ENCODE measurements around the gene NCOR1. TPM values are rescaled to one million over a fixed set of nuclear protein-coding genes. Genes with fewer than 3 reads are reported as not detected.
"Not testable (repeated sequence)": the region's sequence is repeated elsewhere in the genome, so short reads cannot be mapped to it uniquely, and the experiment has no call there.

The NCOR1 gene
- total and polyA plus RNA-seq, 12 donors: 27.0 to 103 (median 74.8) TPM

GRCh38 chr17:16222406-16222805, 7.1 kb upstream of the NCOR1 start:
- TF ChIP-seq CTCF (IDR thresholded peaks at IDR 0.05): no peak
- H3K36me3 ChIP-seq: peaks cover 0 to 26% (median 0%) of the 10 kb centered on the region in 9 donors
- no peaks in the 10 kb centered on the region for H3K9me3 ChIP-seq
- DNase-seq (no peak), ATAC-seq (no peak)
- no peak overlapping the region for H3K27ac ChIP-seq
- intact Hi-C loops (cut with DNase I): no loop called here
- H3K27me3 ChIP-seq: no peaks in the 10 kb centered on the region
- no peak overlapping the region for H3K4me3 ChIP-seq
- H3K4me1 ChIP-seq: peaks cover 0 to 16% (median 13%) of the 10 kb centered on the region in 9 donors
- 91 to 97% methylated on average over 3 of the region's 3 CpGs for WGBS, 2 donors

- no peaks in the 10 kb centered on the region for H3K9me3 ChIP-seq
- no peak for TF ChIP-seq CTCF (IDR thresholded peaks at IDR 0.05)
- H3K4me1 ChIP-seq: peaks cover 3 to 55% (median 45%) of the 10 kb centered on the region in 9 donors
- H3K36me3 ChIP-seq: peaks cover 0 to 9% (median 0%) of the 10 kb centered on the region in 9 donors
- peak within 1 kb of the TSS; percentile 79 to 100 (median 92) for H3K4me3 ChIP-seq
- intact Hi-C loops (cut with DNase I): loop anchor here in 4 of 10 donors (5.0 to 10.0 kb wide), 2 partner anchors 58 to 70 kb away; no protein-coding TSS in a partner anchor
- ATAC-seq (peak; percentile 65 to 87 (median 76)), DNase-seq (peak; percentile 83 to 93)
- peak within 1 kb of the TSS; percentile 85 to 100 (median 98) for H3K27ac ChIP-seq
- 0 to 1% methylated on average over 29 of the region's 29 CpGs for WGBS, 2 donors
- H3K27me3 ChIP-seq: no peaks in the 10 kb centered on the region
These were observed 1.8 kb upstream of the NCOR1 start, which contains the start of gene PIGL for GRCh38 chr17:16217002-16217635. Gene PIGL (plus strand): TSS chr17:16217210. CDS start chr17:16217227, 17 bp downstream.

- not testable (repeated sequence) for H3K9me3 ChIP-seq, ATAC-seq, H3K27me3 ChIP-seq, DNase-seq, H3K36me3 ChIP-seq
- intact Hi-C loops (cut with DNase I): loop anchor here in 4 of 10 donors (5.0 to 10.0 kb wide), 2 partner anchors 58 to 71 kb away; no protein-coding TSS in a partner anchor
- WGBS, 2 donors: 73 to 75% methylated on average over 38 of the region's 38 CpGs
- H3K4me1 ChIP-seq: peaks cover 3 to 62% (median 45%) of the 10 kb centered on the region in 9 donors
- H3K27ac ChIP-seq: peak overlapping the region; percentile 85 to 100 (median 98)
- H3K4me3 ChIP-seq: peak overlapping the region; percentile 63 to 100 (median 92)
These were observed 1.1 kb upstream of the NCOR1 start for GRCh38 chr17:16216341-16217001.

GRCh38 chr17:16215965-16216316, 607 bp upstream of the NCOR1 start:
- H3K36me3 ChIP-seq: peaks cover 0 to 5% (median 0%) of the 10 kb centered on the region in 9 donors
- H3K4me1 ChIP-seq: peaks cover 3 to 65% (median 50%) of the 10 kb centered on the region in 9 donors
- no peaks in the 10 kb centered on the region for H3K9me3 ChIP-seq
- WGBS, 2 donors: 18 to 20% methylated on average over 22 of the region's 22 CpGs
- DNase-seq (no peak), ATAC-seq (peak in 7 of 8 donors; percentile 9 to 40 (median 14))
- peak overlapping the region; percentile 85 to 100 (median 98) for H3K27ac ChIP-seq
- peak overlapping the region; percentile 63 to 100 (median 92) for H3K4me3 ChIP-seq
- intact Hi-C loops (cut with DNase I): loop anchor here in 4 of 10 donors (5.0 to 10.0 kb wide), 2 partner anchors 59 to 71 kb away; no protein-coding TSS in a partner anchor
- no peaks in the 10 kb centered on the region for H3K27me3 ChIP-seq
- TF ChIP-seq CTCF (IDR thresholded peaks at IDR 0.05): no peak
